ENCODE measurements around the gene ILF2. TPM values are rescaled to one million over a fixed set of nuclear protein-coding genes. Genes with fewer than 3 reads are reported as not detected.
"Not testable (repeated sequence)": the region's sequence is repeated elsewhere in the genome, so short reads cannot be mapped to it uniquely, and the experiment has no call there.

ILF2 gene
- total RNA-seq, 2 experiments from 2014 or later: 211 to 215 TPM

DNA sequence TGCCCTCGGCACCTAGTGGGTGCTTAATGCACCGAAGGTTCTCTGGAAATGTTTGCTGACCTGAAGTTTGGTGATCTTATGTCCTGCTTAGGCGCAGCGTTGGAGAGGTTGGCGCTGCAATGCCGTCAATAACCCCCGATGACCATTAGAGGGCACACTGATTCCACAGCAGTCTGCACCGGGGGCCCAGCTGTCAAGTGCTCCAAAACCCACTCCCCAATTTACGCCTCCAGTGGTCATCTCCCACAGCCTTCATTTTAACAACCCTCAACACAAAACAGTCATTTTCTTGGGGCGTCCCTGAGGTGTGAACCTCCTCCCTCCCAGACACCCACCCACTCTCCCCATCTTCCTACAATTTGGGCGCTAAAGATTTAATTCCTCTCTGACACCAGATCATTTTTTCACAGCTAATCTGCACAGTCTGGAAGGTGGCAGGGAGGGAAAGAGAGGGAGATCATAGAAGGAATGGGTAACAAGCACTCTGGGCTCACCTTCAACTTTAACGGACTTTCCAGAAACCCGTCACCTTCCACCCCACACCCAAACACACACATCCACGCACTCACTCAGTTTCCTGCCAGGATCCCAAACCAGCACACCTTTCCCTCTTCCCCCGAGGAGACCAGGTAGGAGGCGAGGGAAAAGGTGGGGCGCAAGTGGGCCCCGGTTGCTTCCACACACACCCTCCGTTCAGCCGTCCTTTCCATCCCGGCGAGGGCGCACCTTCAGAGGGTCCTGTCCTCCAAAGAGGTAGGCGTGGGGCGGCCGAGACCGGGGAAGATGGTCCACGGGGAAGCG is 7.1 kb upstream of the ILF2 start:
- peak overlapping the region; percentile 73 for H3K4me3 Mint-ChIP-seq
- H3K27me3 Mint-ChIP-seq (ENCODE audit: low read depth): peaks cover 46% of the 10 kb centered on the region
- ChIA-PET POLR2A (no interaction called here), CTCF (interaction anchor here (0.6 to 2.8 kb wide), 17 partner anchors 13 to 436 kb away, joined by 3 to 17 read pairs (median 4); partner anchors contain the start of genes CHTOP, INTS3, RAB13 and SLC27A3)
- no peaks in the 10 kb centered on the region for H3K9me3 Mint-ChIP-seq (ENCODE audit: insufficient read depth)
- ATAC-seq (peak; percentile 43), DNase-seq (peak; percentile 66)
- H3K4me1 Mint-ChIP-seq (ENCODE audit: low read depth): peaks cover 21% of the 10 kb centered on the region
- H3K27ac Mint-ChIP-seq: no peak overlapping the region
- no peaks in the 10 kb centered on the region for H3K36me3 Mint-ChIP-seq (ENCODE audit: low read depth)

GRCh38 chr1:153673511-153673910 is 2.7 kb upstream of the ILF2 start:
- no peaks in the 10 kb centered on the region for H3K9me3 Mint-ChIP-seq (ENCODE audit: insufficient read depth)
- peak overlapping the region; percentile 3 for H3K4me3 Mint-ChIP-seq
- H3K4me1 Mint-ChIP-seq (ENCODE audit: low read depth): peaks cover 32% of the 10 kb centered on the region
- no peak overlapping the region for H3K27ac Mint-ChIP-seq
- ATAC-seq: no peak
- H3K36me3 Mint-ChIP-seq (ENCODE audit: low read depth): peaks cover 18% of the 10 kb centered on the region
- no peak for DNase-seq
- H3K27me3 Mint-ChIP-seq (ENCODE audit: low read depth): peaks cover 18% of the 10 kb centered on the region
- POLR2A ChIA-PET: no interaction called here
- CTCF ChIA-PET: interaction anchor here (1.3 kb wide), 1 partner anchor 39 kb away, joined by 3 read pairs; no protein-coding TSS in a partner anchor

DNA sequence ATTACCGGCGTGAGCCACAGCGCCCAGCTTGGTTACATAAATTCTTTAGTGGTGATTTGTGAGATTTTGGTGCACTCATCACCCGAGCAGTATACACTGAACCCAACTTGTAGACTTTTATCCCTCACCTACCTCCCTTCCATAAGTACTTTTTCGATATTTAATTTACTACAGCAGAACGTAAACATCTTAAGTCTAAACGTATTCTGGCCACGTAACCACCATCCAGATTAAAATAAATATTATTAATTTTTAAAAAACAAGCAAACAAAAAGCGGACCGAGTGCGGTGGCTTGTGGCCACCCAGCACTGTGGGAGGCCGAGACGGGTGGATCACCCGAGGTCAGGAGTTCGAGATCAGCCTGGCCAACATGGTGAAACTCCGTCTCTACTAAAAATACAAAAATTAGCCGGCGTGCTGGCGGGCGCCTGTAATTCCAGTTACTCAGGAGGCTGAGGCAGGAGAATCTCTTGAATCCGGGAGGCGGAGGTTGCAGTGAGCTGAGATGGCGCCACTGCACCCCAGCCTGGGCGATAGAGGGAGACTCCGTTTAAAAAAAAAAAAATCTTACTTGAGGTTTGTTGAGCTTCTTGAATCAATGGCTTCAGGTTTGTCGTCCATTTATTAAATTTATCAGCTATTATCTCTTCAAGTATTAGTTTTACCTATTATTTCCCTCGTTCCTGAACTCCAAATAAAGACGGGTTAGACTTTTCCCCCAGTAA is 998 bp upstream of the ILF2 start:
- Mint-ChIP-seq H3K4me1 (ENCODE audit: low read depth) (peaks cover 33% of the 10 kb centered on the region), H3K36me3 (ENCODE audit: low read depth) (peaks cover 36% of the 10 kb centered on the region)
- H3K27ac Mint-ChIP-seq; H3K4me3 Mint-ChIP-seq; H3K9me3 Mint-ChIP-seq (ENCODE audit: insufficient read depth); H3K27me3 Mint-ChIP-seq (ENCODE audit: low read depth): not testable (repeated sequence)
- POLR2A ChIA-PET: interaction anchor here (0.6 to 2.9 kb wide), 12 partner anchors 12 to 319 kb away, joined by 3 to 17 read pairs (median 4); partner anchors contain the start of genes CHTOP, INTS3, JTB and RPS27
- peak; percentile 68 for DNase-seq
- CTCF ChIA-PET: interaction anchor here (0.7 to 1.6 kb wide), 18 partner anchors 12 to 488 kb away, joined by 3 to 10 read pairs (median 4); partner anchors contain the start of genes CHTOP, CREB3L4, RAB13 and SLC27A3
- ATAC-seq: peak; percentile 45

DNA sequence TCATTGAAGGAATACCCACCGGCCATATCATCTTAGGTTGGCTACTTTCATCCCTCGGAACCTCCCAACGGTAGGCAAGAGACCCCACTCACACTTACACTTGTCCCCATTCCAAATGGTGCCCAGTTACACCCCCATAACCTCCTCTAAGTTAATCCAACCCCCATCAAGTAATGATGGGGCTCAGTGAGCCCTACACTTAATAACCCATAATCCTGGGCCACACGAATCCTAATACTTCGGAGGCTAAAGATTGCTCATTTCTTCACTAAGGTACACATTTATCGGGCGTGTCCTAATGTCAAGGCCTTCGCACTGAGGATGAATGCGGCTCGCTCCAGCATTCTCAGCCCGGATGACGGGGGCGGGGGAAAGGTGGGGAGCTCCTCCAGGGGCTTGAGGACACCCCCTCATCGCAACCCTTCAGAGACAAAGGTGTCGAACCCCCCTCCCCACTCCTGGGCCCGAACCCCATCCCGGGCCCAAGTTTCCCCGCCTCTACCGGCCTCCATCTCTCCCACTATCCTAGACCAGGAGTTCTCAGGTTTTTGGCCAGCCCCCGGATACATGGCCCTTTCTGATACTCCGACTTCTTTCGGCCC is 435 bp downstream of the ILF2 start:
- Mint-ChIP-seq H3K4me1 (ENCODE audit: low read depth) (peaks cover 33% of the 10 kb centered on the region), H3K27me3 (ENCODE audit: low read depth) (no peaks in the 10 kb centered on the region), H3K4me3 (no peak overlapping the region), H3K27ac (no peak overlapping the region), H3K36me3 (ENCODE audit: low read depth) (peaks cover 48% of the 10 kb centered on the region), H3K9me3 (ENCODE audit: insufficient read depth) (no peaks in the 10 kb centered on the region)
- ChIA-PET CTCF (interaction anchor here (1.1 kb wide), 1 partner anchor 11 kb away, joined by 4 read pairs; no protein-coding TSS in a partner anchor), POLR2A (interaction anchor here (0.6 to 2.9 kb wide), 4 partner anchors 11 to 284 kb away, joined by 3 to 17 read pairs (median 6); partner anchors contain the start of genes CHTOP and SNAPIN)
- DNase-seq: no peak
- ATAC-seq: no peak

GRCh38 chr1:153669606-153670005 is 1.2 kb downstream of the ILF2 start:
- H3K27ac Mint-ChIP-seq: no peak overlapping the region
- ATAC-seq: no peak
- CTCF ChIA-PET: no interaction called here

DNA sequence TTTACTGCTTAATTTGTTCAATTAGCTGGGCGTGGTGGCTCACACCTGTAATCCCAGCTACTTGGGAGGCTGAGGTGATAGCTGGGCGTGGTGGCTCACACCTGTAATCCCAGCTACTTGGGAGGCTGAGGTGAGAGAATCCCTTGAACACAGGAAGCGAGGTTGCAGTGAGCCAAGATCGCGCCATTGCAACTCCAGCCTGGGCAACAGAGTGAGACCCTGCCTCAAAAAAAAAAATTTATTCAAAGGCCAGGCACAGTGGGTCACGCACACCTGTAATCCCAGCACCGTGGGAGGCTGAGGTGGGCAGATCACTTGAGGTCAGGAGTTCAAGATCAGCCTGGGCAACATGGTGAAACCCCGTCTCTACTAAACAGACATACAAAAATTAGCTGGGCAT is 2.1 kb downstream of the ILF2 start:
- POLR2A ChIA-PET: interaction anchor here (2.9 kb wide), 1 partner anchor 34 kb away, joined by 17 read pairs; the partner anchor contains the start of gene CHTOP
- H3K36me3 Mint-ChIP-seq (ENCODE audit: low read depth): peaks cover 63% of the 10 kb centered on the region
- peaks cover 33% of the 10 kb centered on the region for H3K4me1 Mint-ChIP-seq (ENCODE audit: low read depth)
- H3K27ac Mint-ChIP-seq: peak overlapping the region; percentile 74
- H3K27me3 Mint-ChIP-seq (ENCODE audit: low read depth); CTCF ChIA-PET; H3K4me3 Mint-ChIP-seq; DNase-seq; H3K9me3 Mint-ChIP-seq (ENCODE audit: insufficient read depth); ATAC-seq: not testable (repeated sequence)

More at GRCh38 chr1:153669606-153670005, 1.2 kb downstream of the ILF2 start:
- Mint-ChIP-seq H3K4me3 (no peak overlapping the region), H3K4me1 (ENCODE audit: low read depth) (peaks cover 33% of the 10 kb centered on the region), H3K9me3 (ENCODE audit: insufficient read depth) (no peaks in the 10 kb centered on the region), H3K27me3 (ENCODE audit: low read depth) (no peaks in the 10 kb centered on the region), H3K36me3 (ENCODE audit: low read depth) (peaks cover 56% of the 10 kb centered on the region)
- DNase-seq: no peak
- POLR2A ChIA-PET: interaction anchor here (0.6 to 2.9 kb wide), 3 partner anchors 35 to 254 kb away, joined by 3 to 17 read pairs (median 3); partner anchors contain the start of gene CHTOP

- no peaks in the 10 kb centered on the region for H3K9me3 Mint-ChIP-seq (ENCODE audit: insufficient read depth)
- H3K27ac Mint-ChIP-seq: peak overlapping the region; percentile 16
- POLR2A ChIA-PET: interaction anchor here (1.8 kb wide), 1 partner anchor 9 kb away, joined by 4 read pairs; the partner anchor contains the start of gene SNAPIN
- DNase-seq (no peak), ATAC-seq (no peak)
- CTCF ChIA-PET: interaction anchor here (1.1 kb wide), 1 partner anchor 8 kb away, joined by 5 read pairs; the partner anchor contains the start of gene SNAPIN
- no peak overlapping the region for H3K4me3 Mint-ChIP-seq
- H3K36me3 Mint-ChIP-seq (ENCODE audit: low read depth): peaks cover 74% of the 10 kb centered on the region
- H3K27me3 Mint-ChIP-seq (ENCODE audit: low read depth): no peaks in the 10 kb centered on the region
- peaks cover 33% of the 10 kb centered on the region for H3K4me1 Mint-ChIP-seq (ENCODE audit: low read depth)
These were observed 3.4 kb downstream of the ILF2 start for GRCh38 chr1:153667439-153667838.

DNA sequence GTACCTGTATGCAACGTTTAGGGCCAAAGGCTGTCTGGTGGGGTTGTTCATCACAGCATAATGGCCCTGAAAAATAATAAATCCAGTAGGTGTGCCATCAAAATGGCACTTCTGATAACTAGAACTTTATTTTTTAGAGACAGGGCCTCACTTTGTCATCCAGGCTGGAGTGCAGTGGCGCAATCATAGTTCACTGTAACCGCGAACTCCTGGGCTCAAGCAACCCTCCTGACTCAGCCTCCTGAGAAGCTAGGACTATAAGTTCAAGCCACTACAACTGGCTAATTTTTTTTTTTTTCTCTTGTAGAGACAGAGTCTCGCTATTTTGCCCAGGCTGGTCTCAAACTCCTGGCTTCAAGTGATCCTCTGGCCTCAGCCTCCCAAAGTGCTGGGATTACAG is 7.6 kb downstream of the ILF2 start:
- Mint-ChIP-seq H3K36me3 (ENCODE audit: low read depth) (peaks cover 74% of the 10 kb centered on the region), H3K4me3 (no peak overlapping the region), H3K27ac (no peak overlapping the region), H3K27me3 (ENCODE audit: low read depth) (no peaks in the 10 kb centered on the region), H3K4me1 (ENCODE audit: low read depth) (peaks cover 23% of the 10 kb centered on the region), H3K9me3 (ENCODE audit: insufficient read depth) (no peaks in the 10 kb centered on the region)
- CTCF ChIA-PET: no interaction called here
- ATAC-seq (no peak), DNase-seq (no peak)
- POLR2A ChIA-PET: interaction anchor here (0.6 to 1.6 kb wide), 2 partner anchors 25 to 305 kb away, joined by 3 to 5 read pairs; partner anchors contain the start of gene CREB3L4

DNA sequence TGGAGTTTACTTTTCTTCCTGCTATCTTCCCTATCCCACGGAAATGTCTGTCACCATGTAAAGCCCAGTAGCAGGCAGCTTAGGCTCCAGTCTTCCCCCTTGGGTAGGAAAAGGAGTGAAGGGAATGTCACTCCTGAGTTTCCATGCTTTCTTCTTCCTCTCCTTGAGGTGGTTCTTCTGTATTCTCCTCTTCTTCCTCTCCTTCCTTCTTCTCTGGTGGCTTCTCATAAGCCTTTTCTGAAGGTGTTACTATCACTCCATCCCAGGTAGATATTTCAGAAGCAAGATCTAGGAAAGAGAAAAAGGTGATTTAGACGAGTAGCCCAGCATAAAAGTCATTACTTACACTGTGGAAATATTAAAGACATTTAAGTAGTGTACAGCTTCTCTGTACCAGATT is 8.5 kb downstream of the ILF2 start:
- H3K9me3 Mint-ChIP-seq (ENCODE audit: insufficient read depth): no peaks in the 10 kb centered on the region
- POLR2A ChIA-PET: interaction anchor here (1.2 kb wide), 1 partner anchor 24 kb away, joined by 3 read pairs; no protein-coding TSS in a partner anchor
- CTCF ChIA-PET: no interaction called here
- H3K27me3 Mint-ChIP-seq (ENCODE audit: low read depth): no peaks in the 10 kb centered on the region
- H3K4me3 Mint-ChIP-seq: no peak overlapping the region
- H3K4me1 Mint-ChIP-seq (ENCODE audit: low read depth): peaks cover 16% of the 10 kb centered on the region
- DNase-seq (no peak), ATAC-seq (no peak)
- no peak overlapping the region for H3K27ac Mint-ChIP-seq
- peaks cover 65% of the 10 kb centered on the region for H3K36me3 Mint-ChIP-seq (ENCODE audit: low read depth)

DNA sequence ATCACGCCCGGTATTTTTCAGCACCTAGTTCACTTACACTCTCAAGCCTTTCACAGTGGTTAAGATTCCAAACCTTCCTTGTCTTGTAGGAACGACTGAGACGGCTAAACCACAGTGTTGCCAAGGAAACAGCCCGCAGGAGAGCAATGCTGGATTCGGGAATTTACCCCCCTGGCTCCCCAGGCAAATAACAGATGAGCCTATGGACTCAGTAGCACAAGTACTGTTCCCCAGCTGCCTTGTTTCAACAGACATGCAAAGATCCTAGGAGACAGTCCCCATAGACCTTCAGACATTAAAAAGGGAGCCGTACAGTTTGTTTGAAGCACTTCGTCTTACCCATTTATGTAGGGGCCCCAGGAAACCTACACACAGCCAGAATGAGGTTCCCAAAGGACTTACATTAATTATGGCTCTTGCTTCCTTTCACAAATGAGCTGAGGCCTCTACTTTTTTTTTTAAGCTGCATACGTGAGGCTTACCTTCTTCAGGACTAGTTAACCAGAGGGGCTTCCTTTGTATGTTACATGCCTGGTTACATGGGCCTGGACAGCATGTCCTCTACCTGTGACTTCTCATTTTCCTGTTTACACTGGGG is 9.6 kb downstream of the ILF2 start:
- peak overlapping the region; percentile 15 for H3K4me3 Mint-ChIP-seq
- H3K36me3 Mint-ChIP-seq (ENCODE audit: low read depth): peaks cover 54% of the 10 kb centered on the region
- peaks cover 16% of the 10 kb centered on the region for H3K4me1 Mint-ChIP-seq (ENCODE audit: low read depth)
- ChIA-PET CTCF (interaction anchor here (0.6 kb wide), 1 partner anchor 1320 kb away, joined by 3 read pairs; no protein-coding TSS in a partner anchor), POLR2A (interaction anchor here (0.7 to 1.2 kb wide), 3 partner anchors 14 to 28 kb away, joined by 3 read pairs; partner anchors contain the start of gene CHTOP)
- no peak for ATAC-seq
- no peaks in the 10 kb centered on the region for H3K27me3 Mint-ChIP-seq (ENCODE audit: low read depth)
- no peak overlapping the region for H3K27ac Mint-ChIP-seq
- no peaks in the 10 kb centered on the region for H3K9me3 Mint-ChIP-seq (ENCODE audit: insufficient read depth)
- DNase-seq: no peak
